Liver (tissue), 2 donors: Measurements from ENCODE around the gene SERPINA9.

Source experiments
- CTCF ChIP-seq: fragments of 150-350 bp; IDR thresholded peaks from 2 replicates; pipeline ENCODE4 v1.5.1; 2017; ENCODE audit warnings: improper control_type of control experiment, low read depth, low read length; ENCODE audit not compliant: missing input control
- YY1 ChIP-seq: IDR thresholded peaks from 2 replicates; pipeline ENCODE4 v1.6.1; 2016; ENCODE audit warnings: antibody characterized with exemption, mild to moderate bottlenecking
- donor health status: healthy.

- TF ChIP-seq CTCF (no peak), YY1 (no peak)
Measured at GRCh38 chr14:94428610-94429009, 47.4 kb downstream of the SERPINA9 start.
